Fibroblast of skin of back (primary cell): ENCODE data around the gene IQSEC2.

ENCODE experiments used
- DNase-seq: peaks from one replicate; pipeline ENCODE4 v3.0.0-alpha.2; 2013

Gene IQSEC2

DNA sequence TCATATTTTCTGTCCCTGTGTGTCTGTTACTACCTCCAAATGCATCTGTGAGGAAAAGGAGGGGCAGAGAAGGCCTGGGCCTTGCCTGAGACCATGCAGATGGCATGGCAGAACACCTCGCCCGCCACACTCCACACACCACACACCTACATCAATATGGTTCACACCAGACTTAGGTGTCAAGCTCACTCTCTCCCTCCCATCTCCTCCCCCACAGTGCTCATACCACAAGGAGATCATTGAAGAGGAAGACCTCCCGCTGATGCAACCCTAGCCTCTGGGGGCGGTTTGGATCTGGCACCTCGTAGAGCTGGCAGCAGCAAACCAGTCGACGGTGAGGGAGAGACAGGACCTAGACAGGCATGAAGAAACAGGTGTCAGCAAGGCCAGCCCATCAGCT is 39.8 kb downstream of the IQSEC2 start:
- no peak for DNase-seq

DNA sequence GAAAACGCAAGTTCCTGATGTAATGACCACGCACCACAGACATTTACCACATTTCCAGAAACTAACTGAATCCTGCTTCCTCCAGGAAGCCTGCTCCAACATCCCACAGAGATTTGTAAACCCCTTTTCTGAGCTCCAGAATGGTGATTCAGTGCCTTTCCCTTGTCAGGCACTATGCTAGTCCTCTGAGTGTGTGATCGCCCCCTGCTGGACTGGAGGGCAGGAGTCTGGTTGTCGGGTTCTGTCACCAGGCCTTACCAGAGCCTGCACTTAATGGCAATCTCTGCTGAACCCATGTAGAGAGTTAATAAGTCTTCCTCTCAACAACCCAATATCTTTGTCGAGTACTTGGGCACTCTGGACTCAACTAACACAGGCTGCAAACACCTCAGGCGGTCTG is 41.9 kb downstream of the IQSEC2 start:
- peak; percentile 16 for DNase-seq

DNA sequence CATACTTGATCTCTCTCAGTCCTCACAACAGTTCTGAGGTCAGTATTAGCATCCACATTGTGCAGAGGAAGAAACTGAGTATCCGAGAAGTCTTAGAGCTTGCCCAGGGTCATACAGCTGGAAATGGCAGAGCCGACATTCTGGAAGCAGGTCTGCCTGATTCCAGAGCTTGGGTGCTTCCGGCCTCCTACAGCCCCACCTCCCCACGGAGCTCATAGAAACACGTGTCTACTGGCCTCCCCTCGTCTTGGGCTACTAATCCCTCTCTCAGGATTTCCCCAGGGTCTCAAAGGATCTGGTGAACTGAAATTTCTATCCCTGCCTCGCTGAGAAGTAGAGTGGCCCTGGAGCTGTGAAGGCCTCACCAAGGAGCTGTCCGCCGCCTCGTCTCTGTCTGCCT is 44.3 kb downstream of the IQSEC2 start:
- DNase-seq, result no peak

DNA sequence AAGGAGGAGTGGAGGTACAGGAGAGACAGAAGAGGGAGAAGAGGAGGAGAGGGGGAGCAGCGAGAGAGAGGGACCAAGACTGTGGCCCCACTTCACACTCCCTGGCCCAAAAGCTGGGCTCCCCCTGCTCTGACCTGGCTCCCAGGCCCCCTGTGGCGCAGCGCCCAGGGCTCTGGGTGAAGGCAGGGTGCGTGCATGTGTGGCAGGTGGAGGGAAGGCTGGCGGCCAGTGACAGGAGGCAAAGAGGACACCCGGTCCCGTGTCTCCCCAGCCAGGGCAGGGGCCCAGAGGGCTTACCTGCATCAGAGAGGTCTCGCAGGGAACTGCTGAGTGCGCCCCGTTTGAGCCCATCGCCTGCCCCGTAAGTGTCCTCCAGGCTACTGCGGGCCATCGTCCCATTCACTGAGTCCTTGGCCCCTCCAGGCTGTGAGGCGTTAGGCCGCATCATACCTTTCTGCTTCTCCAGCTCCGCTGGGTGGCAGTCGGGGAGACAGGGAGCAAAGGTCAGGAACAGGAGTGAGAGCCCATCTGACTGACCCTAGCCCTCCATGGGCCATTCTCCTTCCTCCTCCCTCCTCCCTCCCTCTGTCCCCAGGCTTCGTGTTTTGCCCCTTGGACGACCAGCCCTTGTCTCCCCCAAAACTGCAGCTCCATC is 45.2 kb downstream of the IQSEC2 start:
- no peak for DNase-seq

DNA sequence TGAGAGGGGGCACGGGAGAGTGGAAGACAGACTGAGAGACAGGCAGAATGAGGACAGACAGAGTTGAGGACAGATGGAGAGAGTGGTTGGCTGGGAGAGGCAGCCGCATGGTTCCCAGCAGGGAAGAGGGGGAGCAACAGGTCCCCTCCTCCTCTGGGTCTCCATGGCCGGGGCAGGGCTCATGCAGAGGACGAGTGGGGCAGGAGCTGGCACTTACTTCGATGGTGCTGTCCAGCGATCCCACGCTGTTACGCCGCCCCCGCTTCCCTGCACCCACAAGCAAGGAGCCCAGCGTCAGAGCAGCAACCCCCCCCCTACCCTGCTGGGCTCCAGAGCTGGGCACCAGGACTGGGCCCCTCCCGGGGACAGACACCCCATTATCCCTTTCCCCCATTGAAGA is 45.8 kb downstream of the IQSEC2 start:
- DNase-seq, result no peak

DNA sequence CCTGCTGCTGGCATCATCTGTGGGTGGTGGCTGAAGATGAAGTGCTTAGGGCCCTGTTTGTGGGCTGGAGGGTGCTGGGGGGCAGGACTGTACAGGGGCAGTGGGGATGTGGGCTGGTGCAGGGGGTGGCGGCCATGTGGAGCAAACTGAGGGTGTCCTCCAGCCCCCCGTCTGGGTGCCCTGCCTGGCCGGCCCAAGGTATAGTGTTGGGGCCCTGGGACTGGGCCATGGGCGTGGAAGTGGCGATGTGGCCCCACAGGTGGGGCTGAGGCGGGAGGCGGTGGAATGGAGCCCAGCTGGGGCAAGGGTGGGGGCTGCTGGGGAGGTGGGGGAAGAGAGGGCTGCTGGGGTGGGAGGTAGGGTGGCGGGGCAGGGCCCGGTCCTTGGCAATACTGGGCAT is 46.9 kb downstream of the IQSEC2 start:
- no peak for DNase-seq

DNA sequence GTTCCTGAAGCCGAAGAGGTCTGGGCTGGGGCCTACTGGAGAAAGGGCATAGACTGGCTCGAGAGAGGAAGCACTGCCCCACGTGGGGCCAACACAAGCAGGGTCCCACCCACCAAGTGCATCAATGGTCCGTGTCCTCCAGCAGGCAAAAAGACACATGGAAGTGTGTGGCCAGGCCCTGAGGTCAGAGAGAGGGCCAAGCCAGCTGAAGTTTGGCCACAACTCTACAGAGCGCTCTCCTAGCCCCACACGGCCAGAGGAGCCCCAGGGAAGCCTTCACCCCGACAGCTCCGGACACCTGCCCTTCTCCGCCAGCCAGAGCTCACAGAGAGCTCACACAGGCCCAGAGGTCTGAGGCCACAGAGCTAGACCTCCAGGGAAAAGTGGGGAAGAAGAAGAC is 47.8 kb downstream of the IQSEC2 start:
- DNase-seq, result no peak

DNA sequence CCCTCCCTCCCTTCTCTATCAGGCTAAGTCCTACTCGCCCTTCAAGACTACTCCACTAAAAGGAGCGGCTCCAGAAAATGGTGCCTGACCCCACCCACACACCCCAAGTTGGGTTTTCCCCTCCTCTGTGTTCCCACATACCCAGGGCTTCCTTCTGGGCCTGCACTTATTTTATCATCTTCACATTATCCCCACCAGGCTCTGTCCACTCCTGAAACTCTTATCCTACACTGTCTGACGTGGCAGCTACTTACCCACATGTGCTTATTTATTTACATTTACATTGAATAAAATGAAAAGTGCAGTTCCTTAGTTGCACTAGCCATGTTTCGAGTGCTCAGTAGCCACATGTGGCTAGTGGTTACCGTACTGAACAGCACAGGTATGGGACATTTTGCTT is 51.3 kb downstream of the IQSEC2 start:
- no peak for DNase-seq

DNA sequence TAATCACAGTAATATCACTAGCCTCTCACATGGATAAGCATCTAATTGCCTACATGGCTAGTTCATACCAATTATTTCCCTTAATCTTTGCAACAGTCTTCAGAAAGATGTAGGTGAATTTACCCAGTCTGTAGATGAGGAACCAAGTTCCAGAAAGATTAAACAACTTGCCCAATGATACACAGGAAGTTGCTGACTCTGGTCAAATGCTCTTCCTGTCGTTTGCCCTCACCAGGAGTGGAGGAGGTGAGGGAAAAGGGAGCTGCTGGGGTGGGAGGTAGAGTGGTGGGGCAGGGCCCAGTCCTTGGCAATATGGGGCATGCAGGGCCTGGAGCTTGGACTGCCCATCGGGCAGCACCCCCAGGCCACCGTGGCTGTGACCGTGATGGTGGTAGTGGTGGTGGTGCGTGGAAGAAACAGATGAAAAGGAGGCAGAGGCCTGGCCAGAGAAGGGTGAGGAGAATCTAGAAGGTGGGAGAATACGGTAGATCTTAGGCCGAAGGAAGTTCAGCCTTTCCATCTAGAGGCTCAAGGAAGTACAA is 54.1 kb downstream of the IQSEC2 start:
- DNase-seq, result no peak

DNA sequence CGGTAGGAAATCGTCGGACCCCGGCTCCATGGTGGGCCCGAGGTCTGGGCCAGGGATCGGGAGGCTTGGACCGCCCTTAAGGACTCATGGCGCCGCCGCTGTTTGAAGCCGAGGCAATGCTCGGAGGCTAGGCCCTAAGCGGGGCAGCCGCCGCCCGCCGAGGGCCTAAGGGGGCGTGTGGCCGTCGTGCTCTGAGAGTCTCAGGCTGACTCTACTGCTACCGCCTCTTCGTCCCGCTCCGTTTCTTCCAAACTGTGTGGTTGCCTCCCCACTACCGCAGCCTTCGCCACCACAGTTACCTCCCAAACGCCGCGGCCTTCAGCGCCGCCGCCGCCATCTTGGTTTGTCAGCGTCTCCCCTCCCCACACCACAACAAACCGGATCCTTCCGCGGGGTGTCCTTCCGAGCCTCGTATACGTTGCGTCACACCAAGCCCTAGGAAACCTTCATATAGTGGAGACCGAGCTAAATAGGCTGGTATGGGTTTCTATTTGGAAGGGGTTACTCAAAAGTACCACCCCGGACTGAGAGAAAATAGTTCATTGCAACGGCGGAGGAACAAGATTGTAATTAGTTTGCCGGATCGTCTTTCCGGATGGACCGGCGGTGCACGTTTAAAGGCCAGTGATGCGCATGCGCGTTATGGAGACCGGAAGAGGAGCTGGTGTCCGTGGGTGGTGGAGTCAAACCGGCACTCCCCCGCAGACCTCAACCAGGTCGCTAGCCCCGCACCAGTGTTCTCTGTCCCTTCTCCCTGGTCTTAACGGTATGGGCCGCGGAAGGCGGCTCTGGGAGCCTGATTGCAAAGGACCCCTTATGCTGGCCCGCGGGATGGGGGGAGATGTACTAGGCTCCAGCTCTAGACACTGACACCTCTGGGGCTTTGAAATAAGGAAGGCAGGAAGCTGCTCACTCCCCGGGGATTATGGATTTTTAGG is 56.3 kb downstream of the IQSEC2 start, which contains the start of gene KDM5C:
TSS of gene KDM5C (minus strand) at position 348 of the 938 bp plus-strand sequence. CDS start at position 30, 318 bp downstream.
- DNase-seq, result peak; percentile 89

DNA sequence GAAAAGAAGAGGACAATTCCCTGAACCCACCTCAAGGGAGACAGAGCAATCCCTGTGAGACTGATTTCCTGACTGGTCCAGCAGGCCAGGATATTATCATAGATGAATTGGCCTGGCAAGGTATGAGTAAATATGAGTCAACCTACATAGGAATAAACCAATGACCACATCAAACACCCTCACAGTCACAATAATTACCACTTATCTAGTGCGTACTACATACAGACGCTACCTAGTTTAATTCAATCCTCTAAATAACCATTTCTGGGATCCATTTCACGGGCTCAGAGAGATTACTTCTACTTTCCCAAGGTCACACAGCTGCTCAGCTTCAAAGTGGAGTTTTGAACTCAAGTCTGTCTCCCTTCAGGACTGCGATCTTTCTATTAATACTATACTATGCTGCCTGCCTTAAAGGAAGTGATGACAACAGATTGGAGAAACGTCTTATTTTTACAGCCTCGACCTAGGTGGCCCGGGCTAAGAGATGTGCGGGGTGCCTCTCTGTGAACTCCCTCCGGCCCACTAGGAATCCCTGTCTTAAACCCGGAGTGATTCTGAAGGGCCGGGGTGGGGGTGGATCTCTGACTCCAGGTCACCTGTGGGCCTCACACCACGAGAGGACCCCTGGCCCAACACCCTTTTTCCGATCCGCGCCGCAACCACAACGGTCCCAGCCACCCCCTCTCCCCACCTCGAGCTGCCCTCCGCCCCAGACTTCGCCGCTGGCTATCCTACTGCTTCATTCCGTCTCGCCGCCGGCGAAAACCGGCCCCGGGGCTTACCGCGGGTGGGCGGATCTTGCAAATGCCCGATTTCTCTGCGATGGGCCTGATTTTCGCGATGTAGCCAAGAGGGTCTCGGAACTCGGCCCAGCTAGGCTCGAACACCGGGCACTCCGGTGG is 57.2 kb downstream of the IQSEC2 start:
- peak; percentile 37 for DNase-seq

DNA sequence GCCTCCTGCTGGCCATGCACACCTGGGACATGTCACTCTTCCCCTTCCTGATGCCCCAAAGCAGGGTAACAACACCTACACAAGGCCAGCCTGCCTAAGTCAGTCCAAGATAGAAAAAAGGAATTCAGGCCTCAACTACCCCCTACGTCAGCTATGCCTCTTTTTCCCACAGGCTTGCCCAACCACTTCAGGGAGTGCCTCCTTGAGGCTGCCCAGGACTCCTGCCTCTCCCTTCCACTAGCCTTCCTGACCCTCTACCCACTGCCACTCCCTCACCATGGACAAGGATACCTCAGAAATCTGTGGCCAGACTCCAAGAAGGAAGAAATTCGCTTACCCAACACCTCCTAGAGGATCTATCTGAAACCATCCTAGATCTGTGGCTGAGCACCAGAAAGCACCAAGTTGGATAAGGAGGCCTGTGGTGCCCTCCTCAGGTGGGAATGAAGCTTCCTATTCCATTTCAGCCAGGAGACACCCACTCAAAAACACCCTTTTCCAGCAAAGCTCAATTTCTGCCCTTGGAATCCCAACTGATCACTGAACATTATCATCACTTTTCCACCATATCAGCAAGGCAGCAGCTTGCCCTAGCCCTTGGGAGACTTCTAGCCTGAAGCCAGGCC is 58.2 kb downstream of the IQSEC2 start:
- no peak for DNase-seq
